ENCODE results near the gene SPINT1. TPM values are rescaled to one million over a fixed set of nuclear protein-coding genes. Genes with fewer than 3 reads are reported as not detected.
"Not testable (repeated sequence)": the region's sequence is repeated elsewhere in the genome, so short reads cannot be mapped to it uniquely, and the experiment has no call there.

The SPINT1 gene
- total RNA-seq, 3 donors from 2014 or later = 167 to 415 (median 324) TPM

DNA sequence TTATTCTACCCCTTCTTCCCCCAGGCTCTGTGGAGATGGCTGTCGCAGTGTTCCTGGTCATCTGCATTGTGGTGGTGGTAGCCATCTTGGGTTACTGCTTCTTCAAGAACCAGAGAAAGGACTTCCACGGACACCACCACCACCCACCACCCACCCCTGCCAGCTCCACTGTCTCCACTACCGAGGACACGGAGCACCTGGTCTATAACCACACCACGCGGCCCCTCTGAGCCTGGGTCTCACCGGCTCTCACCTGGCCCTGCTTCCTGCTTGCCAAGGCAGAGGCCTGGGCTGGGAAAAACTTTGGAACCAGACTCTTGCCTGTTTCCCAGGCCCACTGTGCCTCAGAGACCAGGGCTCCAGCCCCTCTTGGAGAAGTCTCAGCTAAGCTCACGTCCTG is 12.9 kb downstream of the SPINT1 start:
- DNase-seq = peak in 1 of 3 donors; percentile 20
- no peak overlapping the region for H3K4me3 ChIP-seq
- H3K4me1 ChIP-seq (ENCODE audit: low read depth) = peaks cover 40% of the 10 kb centered on the region
- ATAC-seq = no peak
- TF ChIP-seq CTCF (IDR thresholded peaks at IDR 0.05) = no peak
- intact Hi-C loops (cut with DNase I, micrococcal nuclease) = loop anchor here (2.0 to 5.0 kb wide), 2 partner anchors 36 kb away; partner anchors contain the start of gene VPS18 (in 1 of the 2)
- no peaks in the 10 kb centered on the region for H3K9me3 ChIP-seq
- peaks cover 3% of the 10 kb centered on the region for H3K36me3 ChIP-seq (ENCODE audit: low read depth)

DNA sequence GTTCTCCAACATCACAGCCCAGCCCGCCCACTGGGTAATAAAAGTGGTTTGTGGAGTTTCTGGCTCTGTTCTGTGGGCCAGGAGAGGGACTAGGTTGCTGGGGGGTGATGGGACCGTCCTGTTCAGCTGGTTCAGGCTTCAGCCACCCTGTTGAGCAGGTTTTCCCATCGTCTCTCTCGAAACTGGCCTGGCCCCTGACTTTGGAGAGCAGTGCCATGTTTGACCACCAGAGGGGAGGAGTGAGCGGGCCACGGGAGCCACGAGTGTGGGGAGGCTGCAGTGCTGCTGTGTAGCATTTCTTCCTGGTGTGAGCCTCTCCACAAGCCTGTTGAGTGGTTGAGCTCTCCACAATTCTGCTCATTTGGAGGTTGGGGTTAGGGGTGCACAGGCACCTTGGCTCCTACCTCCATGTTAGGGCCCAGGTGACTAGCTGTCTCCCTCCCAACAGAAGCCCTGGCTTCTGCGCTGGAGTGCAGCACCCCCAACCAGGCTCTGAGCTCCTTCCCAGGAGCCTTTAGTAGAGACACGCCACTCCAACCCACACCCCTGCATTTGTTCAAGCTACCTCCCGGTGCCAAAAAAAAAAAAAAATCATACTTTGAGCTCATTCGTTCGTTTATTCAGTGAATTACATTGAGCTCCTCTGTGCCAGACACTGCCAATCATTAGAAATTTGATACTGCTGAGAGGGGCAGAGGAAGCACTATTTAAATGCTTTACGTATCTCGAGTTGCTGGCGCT is 13.9 kb downstream of the SPINT1 start:
- H3K9me3 ChIP-seq = no peaks in the 10 kb centered on the region
- peaks cover 3% of the 10 kb centered on the region for H3K36me3 ChIP-seq (ENCODE audit: low read depth)
- no peak overlapping the region for H3K4me3 ChIP-seq
- ATAC-seq (peak; percentile 83), DNase-seq (peak; percentile 81 to 94 (median 90))
- TF ChIP-seq CTCF (IDR thresholded peaks at IDR 0.05) = peak; percentile 93
- intact Hi-C loops (cut with DNase I, micrococcal nuclease) = loop anchor here (2.0 to 5.0 kb wide), 2 partner anchors 35 kb away; partner anchors contain the start of gene VPS18 (in 1 of the 2)
- peaks cover 33% of the 10 kb centered on the region for H3K4me1 ChIP-seq (ENCODE audit: low read depth)

DNA sequence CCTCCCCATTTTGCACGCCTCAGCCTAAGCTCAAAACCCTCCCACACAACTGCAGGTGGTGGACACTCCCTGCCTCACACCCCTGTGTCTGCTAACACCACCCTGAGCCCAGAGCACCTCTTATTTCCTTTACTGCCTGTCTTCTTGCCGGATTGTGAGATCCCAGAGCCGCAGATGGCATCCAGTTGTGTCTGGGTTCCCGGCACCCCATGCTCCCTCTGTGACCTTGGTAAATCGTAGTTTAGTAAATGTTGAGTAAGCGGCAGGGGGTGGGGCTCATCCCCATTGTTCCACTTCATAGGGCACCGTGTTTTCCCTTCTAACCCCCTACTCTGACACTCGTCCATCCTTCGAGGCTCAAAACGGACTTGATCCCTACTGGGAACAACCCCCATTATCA is 14.9 kb downstream of the SPINT1 start:
- Histone ChIP-seq H3K4me1 (ENCODE audit: low read depth) (peaks cover 26% of the 10 kb centered on the region), H3K4me3 (no peak overlapping the region), H3K9me3 (no peaks in the 10 kb centered on the region), H3K36me3 (ENCODE audit: low read depth) (peaks cover 1% of the 10 kb centered on the region)
- intact Hi-C loops (cut with DNase I, micrococcal nuclease) = loop anchor here in 1 of 2 donors (5.0 kb wide), 1 partner anchor 34 kb away; the partner anchor contains the start of gene VPS18
- peak in 1 of 3 donors; percentile 39 for DNase-seq
- no peak for ATAC-seq
- TF ChIP-seq CTCF (IDR thresholded peaks at IDR 0.05) = no peak

DNA sequence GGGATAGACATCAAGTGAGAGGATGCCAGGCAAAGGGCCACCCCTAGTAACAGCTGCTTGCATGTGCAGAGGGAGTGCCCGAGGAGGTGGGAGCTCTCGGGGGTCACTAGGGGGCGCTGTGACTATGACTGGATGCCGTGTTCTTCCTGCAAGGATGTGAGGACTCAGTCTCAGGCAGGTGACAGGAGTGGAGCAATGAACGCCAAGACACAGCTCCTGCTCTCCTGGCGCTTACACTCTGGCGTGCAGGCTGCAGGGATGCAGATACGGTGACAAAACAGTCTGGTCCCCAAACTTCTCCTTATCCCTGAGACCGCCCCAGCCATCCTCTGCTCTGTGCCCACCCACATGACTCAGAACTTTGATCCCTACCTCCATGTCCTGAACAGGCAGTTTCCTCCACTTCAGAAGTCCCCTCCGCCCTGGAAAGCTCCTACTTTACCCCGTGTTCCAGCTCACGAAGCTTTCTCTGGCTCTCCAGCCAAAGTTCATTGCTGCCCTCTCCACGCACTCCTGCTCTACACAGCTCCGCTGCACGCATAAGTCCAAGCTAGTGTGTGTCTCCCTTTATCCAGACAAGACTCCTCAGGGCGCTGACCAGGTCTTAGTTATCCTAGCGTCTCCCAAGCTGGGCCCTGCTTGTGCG is 15.5 kb downstream of the SPINT1 start:
- DNase-seq = peak; percentile 85 to 94 (median 90)
- intact Hi-C loops (cut with DNase I, micrococcal nuclease) = loop anchor here in 1 of 2 donors (5.0 kb wide), 1 partner anchor 33 kb away; the partner anchor contains the start of gene VPS18
- Histone ChIP-seq H3K4me1 (ENCODE audit: low read depth) (peaks cover 26% of the 10 kb centered on the region), H3K9me3 (no peaks in the 10 kb centered on the region), H3K4me3 (no peak overlapping the region), H3K36me3 (ENCODE audit: low read depth) (no peaks in the 10 kb centered on the region)
- peak; percentile 74 for ATAC-seq
- TF ChIP-seq CTCF (IDR thresholded peaks at IDR 0.05) = peak; percentile 66

- DNase-seq; intact Hi-C loops (cut with DNase I, micrococcal nuclease); H3K4me3 ChIP-seq; H3K36me3 ChIP-seq (ENCODE audit: low read depth); ATAC-seq; H3K9me3 ChIP-seq: not testable (repeated sequence)
- peaks cover 25% of the 10 kb centered on the region for H3K4me1 ChIP-seq (ENCODE audit: low read depth)
Measured at GRCh38 chr15:40861147-40861546, 17.3 kb downstream of the SPINT1 start.

Measured in mucosa of descending colon (tissue), 3 donors.